Epithelial cell of proximal tubule (primary cell): ENCODE measurements around the gene NPAS1. TPM values are rescaled to one million over a fixed set of nuclear protein-coding genes. Genes with fewer than 3 reads are reported as not detected.

ENCODE experiments used
- DNase-seq: peaks from one replicate; pipeline ENCODE4 v3.0.0-alpha.2; 2011; ENCODE audit warnings: low read depth
- H3K4me3 ChIP-seq: 2 replicates; pipeline ENCODE4 v1.5.1; 2011; ENCODE audit warnings: low read depth, mild to moderate bottlenecking, low read length
- CTCF ChIP-seq: conservative IDR thresholded peaks from 2 replicates; pipeline ENCODE4 v1.5.1; 2012; ENCODE audit warnings: low read depth, mild to moderate bottlenecking, low read length
- total RNA-seq: library from RNA; depleted of rRNA; stranded (reverse); fragments of >200 nt; gene quantifications from 2 replicates; pipeline ENCODE4 v1.2.3, GENCODE V29; 2015

Gene NPAS1
- total RNA-seq, 1 donor from 2014 or later: 0.63 TPM

- no peak for TF ChIP-seq CTCF
- DNase-seq: no peak
- no peak overlapping the region for H3K4me3 ChIP-seq
Measured at GRCh38 chr19:47068876-47069406, 49.3 kb downstream of the NPAS1 start.

- H3K4me3 ChIP-seq: no peak overlapping the region
- DNase-seq: no peak
- TF ChIP-seq CTCF: no peak
Measured at GRCh38 chr19:47069795-47070194, 50.2 kb downstream of the NPAS1 start.

DNA sequence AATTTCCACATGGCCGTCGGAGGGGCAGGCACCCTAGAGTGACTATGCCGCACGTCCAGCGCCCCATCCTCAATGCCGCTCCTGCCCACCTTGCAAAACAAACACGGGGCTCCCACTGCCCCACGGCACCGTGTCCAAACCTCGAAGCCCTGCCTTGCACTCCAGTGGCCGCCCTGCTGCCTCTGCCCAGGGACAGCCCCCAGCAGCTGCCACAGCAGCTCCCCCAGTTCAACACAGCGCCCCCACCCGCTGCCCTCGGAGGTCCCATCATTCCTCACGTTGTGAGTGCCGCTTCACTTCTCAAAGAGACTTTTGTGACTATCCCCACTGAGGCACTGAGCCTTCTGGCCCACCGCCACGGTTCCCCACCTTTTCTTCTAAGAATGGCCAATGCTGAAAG, 51.1 kb downstream of the NPAS1 start:
- no peak for TF ChIP-seq CTCF
- DNase-seq: no peak

GRCh38 chr19:47071731-47072130, 52.1 kb downstream of the NPAS1 start:
- no peak overlapping the region for H3K4me3 ChIP-seq
- no peak for TF ChIP-seq CTCF

More for the DNA sequence above, 51.1 kb downstream of the NPAS1 start:
- H3K4me3 ChIP-seq: no peak overlapping the region

DNA sequence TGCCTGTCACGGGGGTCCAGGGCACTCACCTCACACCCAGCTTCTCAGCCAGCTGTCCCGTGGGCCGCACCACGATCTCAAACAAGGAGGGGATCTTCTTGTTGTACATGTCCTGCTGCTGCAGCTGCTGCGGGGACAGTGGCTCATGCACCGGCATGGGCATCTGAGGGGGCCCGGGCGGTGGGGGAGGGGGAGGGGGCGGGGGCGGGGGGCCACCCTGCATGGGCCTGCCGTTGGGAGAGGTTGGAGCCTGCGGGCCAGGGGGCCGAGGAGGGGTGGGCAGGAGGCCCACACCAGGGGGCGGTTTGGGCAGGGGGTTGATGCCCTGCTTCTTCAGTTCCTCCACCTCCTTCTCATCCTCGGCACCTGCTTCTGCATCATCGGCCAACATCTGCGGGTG, 52.7 kb downstream of the NPAS1 start:
- DNase-seq: no peak
- H3K4me3 ChIP-seq: no peak overlapping the region
- TF ChIP-seq CTCF: no peak

More at GRCh38 chr19:47071731-47072130, 52.1 kb downstream of the NPAS1 start:
- DNase-seq: no peak

GRCh38 chr19:47073574-47073973, 53.9 kb downstream of the NPAS1 start:
- no peak overlapping the region for H3K4me3 ChIP-seq
- TF ChIP-seq CTCF: no peak
- DNase-seq: no peak

DNA sequence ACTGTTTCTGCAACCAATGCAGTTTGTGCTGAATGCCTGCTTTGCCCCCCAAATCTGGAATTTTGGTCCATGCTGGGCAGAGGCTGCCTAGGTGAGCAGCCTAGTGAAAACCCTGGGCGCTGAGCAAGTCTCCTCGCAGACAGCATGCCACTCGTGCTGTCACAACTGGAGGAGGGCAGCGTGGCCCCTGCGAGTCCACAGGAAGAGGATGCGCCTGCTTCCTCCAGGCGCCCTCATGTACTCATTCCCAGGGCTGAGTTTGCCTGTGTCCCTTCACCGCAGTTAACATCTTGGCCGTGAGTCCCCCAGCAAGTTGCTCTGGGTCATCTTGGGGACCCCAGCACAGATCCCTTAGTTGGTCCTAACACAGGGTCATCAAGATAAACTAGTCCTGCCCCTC, 55.0 kb downstream of the NPAS1 start:
- no peak overlapping the region for H3K4me3 ChIP-seq
- no peak for DNase-seq
- TF ChIP-seq CTCF: no peak
